Peyer's patch (tissue), 4 donors: ENCODE results near the gene ILF3. TPM values are rescaled to one million over a fixed set of nuclear protein-coding genes. Genes with fewer than 3 reads are reported as not detected.

Experiments
- DNase-seq, 3 donors: peaks; one replicate each; pipeline ENCODE4 v3.0.0-alpha.2; 2017 to 2019
- H3K27ac ChIP-seq, 4 donors: fragments of 200-600 bp; sonication (generic); one replicate each; pipeline ENCODE4 v1.5.1; 2016 to 2019
- H3K27me3 ChIP-seq, 2 donors: fragments of 200-600 bp; sonication (generic); one replicate each; pipeline ENCODE4 v1.5.1; 2019
- H3K36me3 ChIP-seq, 3 donors: fragments of 200-600 bp; sonication (generic); one replicate each; pipeline ENCODE4 v1.5.1; 2016 to 2019
- H3K4me1 ChIP-seq, 4 donors: fragments of 200-600 bp; sonication (generic); one replicate each; pipeline ENCODE4 v1.5.1; 2016 to 2019
- H3K4me3 ChIP-seq, 4 donors: fragments of 200-600 bp; sonication (generic); 1 replicate in 3 of 4; 2 replicates in 1 of 4; pipeline ENCODE4 v1.5.1; 2016 to 2019; ENCODE audit warnings: mild to moderate bottlenecking in 1 of 4
- H3K9me3 ChIP-seq, 4 donors: fragments of 200-600 bp; sonication (generic); one replicate each; pipeline ENCODE4 v1.5.1; 2016 to 2019; ENCODE audit warnings: mild to moderate bottlenecking in 1 of 4
- CTCF ChIP-seq, 6 experiments: fragments of 450-650 bp in 4 of 6; fragments of 200-600 bp in 2 of 6; sonication (generic) in 1 of 6; IDR thresholded peaks; one replicate each; pipeline ENCODE4 v1.5.1; 2017 to 2019; ENCODE audit warnings: antibody characterized with exemption in 6 of 6, mild to moderate bottlenecking in 3 of 6, moderate library complexity in 1 of 6
- POLR2A ChIP-seq, 2 donors: fragments of 450-650 bp; IDR thresholded peaks; one replicate each; pipeline ENCODE4 v1.5.1; 2017; ENCODE audit warnings: antibody characterized with exemption in 2 of 2, mild to moderate bottlenecking in 2 of 2, moderate library complexity in 2 of 2
- total RNA-seq, 4 donors: library from RNA; depleted of rRNA; stranded (reverse); fragments of >200 nt; gene quantifications; one replicate each; pipeline ENCODE4 v1.1.0, GENCODE V29; 2016

Gene ILF3
- total RNA-seq, 4 donors from 2014 or later, result 73.4 to 227 (median 139) TPM

- DNase-seq, result no peak
- peaks cover 0 to 100% (median 4%) of the 10 kb centered on the region in 3 donors for H3K36me3 ChIP-seq
Measured at GRCh38 chr19:10685210-10685609, 31.1 kb downstream of the ILF3 start.

GRCh38 chr19:10686193-10686592 is 32.0 kb downstream of the ILF3 start:
- Histone ChIP-seq H3K9me3 (no peaks in the 10 kb centered on the region), H3K4me1 (no peaks in the 10 kb centered on the region), H3K4me3 (no peak overlapping the region), H3K27me3 (no peaks in the 10 kb centered on the region), H3K36me3 (peaks cover 0 to 100% (median 0%) of the 10 kb centered on the region in 3 donors), H3K27ac (no peak overlapping the region)
- no peak for TF ChIP-seq CTCF (IDR thresholded peaks at IDR 0.05)
- TF ChIP-seq POLR2A (IDR thresholded peaks at IDR 0.05), result no peak
- DNase-seq, result no peak

More at GRCh38 chr19:10685210-10685609, 31.1 kb downstream of the ILF3 start:
- Histone ChIP-seq H3K27ac (no peak overlapping the region), H3K4me3 (no peak overlapping the region), H3K27me3 (no peaks in the 10 kb centered on the region), H3K4me1 (no peaks in the 10 kb centered on the region), H3K9me3 (no peaks in the 10 kb centered on the region)
- no peak for TF ChIP-seq POLR2A (IDR thresholded peaks at IDR 0.05)
- no peak for TF ChIP-seq CTCF (IDR thresholded peaks at IDR 0.05)

- Histone ChIP-seq H3K9me3 (no peaks in the 10 kb centered on the region), H3K4me1 (no peaks in the 10 kb centered on the region), H3K27me3 (no peaks in the 10 kb centered on the region), H3K4me3 (no peak overlapping the region), H3K36me3 (peaks cover 0 to 100% (median 0%) of the 10 kb centered on the region in 3 donors), H3K27ac (no peak overlapping the region)
- TF ChIP-seq POLR2A (IDR thresholded peaks at IDR 0.05) (no peak), CTCF (IDR thresholded peaks at IDR 0.05) (no peak)
- DNase-seq, result no peak
Measured at GRCh38 chr19:10686661-10687517, 32.7 kb downstream of the ILF3 start.

GRCh38 chr19:10687518-10688288 is 33.6 kb downstream of the ILF3 start:
- H3K4me3 ChIP-seq, result no peak overlapping the region
- H3K4me1 ChIP-seq, result no peaks in the 10 kb centered on the region
- no peak overlapping the region for H3K27ac ChIP-seq
- no peak for DNase-seq
- peaks cover 0 to 98% (median 0%) of the 10 kb centered on the region in 3 donors for H3K36me3 ChIP-seq
- no peaks in the 10 kb centered on the region for H3K27me3 ChIP-seq
- TF ChIP-seq POLR2A (IDR thresholded peaks at IDR 0.05), result no peak
- TF ChIP-seq CTCF (IDR thresholded peaks at IDR 0.05), result no peak
- no peaks in the 10 kb centered on the region for H3K9me3 ChIP-seq

- H3K27ac ChIP-seq, result no peak overlapping the region
- H3K27me3 ChIP-seq, result no peaks in the 10 kb centered on the region
- no peaks in the 10 kb centered on the region for H3K9me3 ChIP-seq
- H3K4me3 ChIP-seq, result no peak overlapping the region
- DNase-seq, result no peak
- no peaks in the 10 kb centered on the region for H3K4me1 ChIP-seq
- TF ChIP-seq POLR2A (IDR thresholded peaks at IDR 0.05) (no peak), CTCF (IDR thresholded peaks at IDR 0.05) (no peak)
- peaks cover 0 to 88% (median 0%) of the 10 kb centered on the region in 3 donors for H3K36me3 ChIP-seq
Measured at GRCh38 chr19:10688545-10689280, 34.6 kb downstream of the ILF3 start.
